ENCODE data around the gene TCF12.

DNA sequence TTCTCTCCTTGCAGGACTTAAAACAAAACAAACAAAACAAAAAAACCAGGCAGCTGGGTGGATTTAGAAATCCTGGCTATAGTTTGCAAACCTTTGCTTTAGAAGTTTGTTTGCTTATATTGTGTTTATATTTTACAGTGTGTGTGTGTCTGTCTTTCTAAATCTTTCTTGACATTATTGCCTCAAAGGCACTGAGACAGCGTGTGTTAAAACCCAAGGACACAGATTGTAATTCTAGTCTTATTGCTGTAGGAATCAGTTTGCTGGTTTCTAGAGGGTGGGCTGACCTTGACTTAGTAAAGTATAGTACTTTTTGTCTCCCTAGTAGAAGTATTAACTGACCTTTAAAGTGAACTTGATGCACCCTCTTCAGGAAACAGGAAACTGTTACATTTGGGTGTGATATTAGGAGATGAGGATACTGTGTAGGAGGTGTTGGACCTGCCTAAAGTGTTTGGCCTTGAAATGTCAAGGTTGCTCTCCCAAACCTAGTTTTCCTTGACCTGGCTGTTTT is 71.0 kb downstream of the TCF12 start:
- TF ChIP-seq, protein P1, sequence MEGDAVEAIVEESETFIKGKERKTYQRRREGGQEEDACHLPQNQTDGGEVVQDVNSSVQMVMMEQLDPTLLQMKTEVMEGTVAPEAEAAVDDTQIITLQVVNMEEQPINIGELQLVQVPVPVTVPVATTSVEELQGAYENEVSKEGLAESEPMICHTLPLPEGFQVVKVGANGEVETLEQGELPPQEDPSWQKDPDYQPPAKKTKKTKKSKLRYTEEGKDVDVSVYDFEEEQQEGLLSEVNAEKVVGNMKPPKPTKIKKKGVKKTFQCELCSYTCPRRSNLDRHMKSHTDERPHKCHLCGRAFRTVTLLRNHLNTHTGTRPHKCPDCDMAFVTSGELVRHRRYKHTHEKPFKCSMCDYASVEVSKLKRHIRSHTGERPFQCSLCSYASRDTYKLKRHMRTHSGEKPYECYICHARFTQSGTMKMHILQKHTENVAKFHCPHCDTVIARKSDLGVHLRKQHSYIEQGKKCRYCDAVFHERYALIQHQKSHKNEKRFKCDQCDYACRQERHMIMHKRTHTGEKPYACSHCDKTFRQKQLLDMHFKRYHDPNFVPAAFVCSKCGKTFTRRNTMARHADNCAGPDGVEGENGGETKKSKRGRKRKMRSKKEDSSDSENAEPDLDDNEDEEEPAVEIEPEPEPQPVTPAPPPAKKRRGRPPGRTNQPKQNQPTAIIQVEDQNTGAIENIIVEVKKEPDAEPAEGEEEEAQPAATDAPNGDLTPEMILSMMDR (IDR thresholded peaks at IDR 0.05): no peak
- no peak for TF ChIP-seq POLR2A (IDR thresholded peaks at IDR 0.05)
